Psoas muscle (tissue), 8 donors: ENCODE data around the gene SGSM1. TPM values are rescaled to one million over a fixed set of nuclear protein-coding genes. Genes with fewer than 3 reads are reported as not detected.

Experiments used
- ATAC-seq, 4 donors: fragments of 200-7000 bp; cut with Tn5 transposase; one replicate each; pipeline ENCODE4 v1.9.1; 2020; ENCODE audit warnings: moderate library complexity in 3 of 4, mild to moderate bottlenecking in 2 of 4
- DNase-seq, 2 donors: peaks; one replicate each; pipeline ENCODE4 v3.0.0-alpha.2; 2020
- H3K27ac ChIP-seq: fragments of 200-600 bp; one replicate; pipeline ENCODE4 v1.8.0; 2022
- H3K27me3 ChIP-seq, 3 donors: fragments of 200-600 bp in 1 of 3; one replicate each; pipeline versions ENCODE4 v1.6.1 to v1.8.0; 2013 to 2022; ENCODE audit warnings: low read length in 2 of 3, mild to moderate bottlenecking in 2 of 3, moderate library complexity in 1 of 3; ENCODE audit not compliant: insufficient read depth in 3 of 3
- H3K36me3 ChIP-seq, 2 donors: fragments of 200-600 bp in 1 of 2; one replicate each; pipeline versions ENCODE4 v1.6.1 to v1.8.0; 2013 to 2022; ENCODE audit warnings: low read depth in 1 of 2, mild to moderate bottlenecking in 1 of 2, moderate library complexity in 1 of 2; ENCODE audit not compliant: insufficient read depth in 1 of 2
- H3K4me1 ChIP-seq: fragments of 200-600 bp; one replicate; pipeline ENCODE4 v1.8.0; 2022
- H3K4me3 ChIP-seq: fragments of 200-600 bp; one replicate; pipeline ENCODE4 v1.8.0; 2022; ENCODE audit warnings: mild to moderate bottlenecking
- H3K9me3 ChIP-seq: fragments of 200-600 bp; one replicate; pipeline ENCODE4 v1.8.0; 2022
- WGBS, 3 donors: extraction: QIAGEN DNeasy Blood & Tissue Kit; methylation state at CpG; one replicate each; pipeline versions ENCODE4 v1.1.6 to v1.1.7; 2013; 5-methylcytosine and 5-hydroxymethylcytosine counted together
- intact Hi-C, 2 donors: fragments of 100-400 bp; cut with DNase I; formaldehyde crosslinking; loops; one replicate each; pipeline versions ENCODE4 v1.11.0 to v1.14.2; 2022
- polyA plus RNA-seq, 3 donors: library from polyadenylated mRNA; stranded (reverse); fragments of 200-250 nt; gene quantifications; one replicate each; pipeline ENCODE4 v1.2.3, GENCODE V29; 2013
- total RNA-seq, 4 donors: library from RNA; stranded (reverse); fragmentation: NEBNext Ultra II Directional in 2 of 4; extraction: Animal tissue kit (Norgen Biotek cat#: 25700) in 2 of 4; gene quantifications; one replicate each; pipeline versions ENCODE4 v1.2.1 to v1.2.4, GENCODE V29; 2021 to 2023
- TF ChIP-seq, protein P1 (sequence below): fragments of 200-600 bp; IDR thresholded peaks from one replicate; pipeline ENCODE4 v1.8.0; 2022; ENCODE audit warnings: antibody characterized with exemption
- donor health status: healthy with polysubstance abuse.
- donor health status: DM: no; HTN: no; CAD: no; lungs with moderate emphysema.
- donor health status: Bipolar disorder and iron deficiency.
- donor health status: healthy.
- donor health status: DM: yes; HTN: yes; CAD: no.
- donor health status: DM: no; HTN: no; CAD: no.
- donor health status: DM: no; HTN: no; CAD: no.
- donor health status: DM: yes; HTN: yes; CAD: no.

SGSM1 gene
- total and polyA plus RNA-seq, 7 donors, result 0.03 to 0.98 (median 0.32) TPM

DNA sequence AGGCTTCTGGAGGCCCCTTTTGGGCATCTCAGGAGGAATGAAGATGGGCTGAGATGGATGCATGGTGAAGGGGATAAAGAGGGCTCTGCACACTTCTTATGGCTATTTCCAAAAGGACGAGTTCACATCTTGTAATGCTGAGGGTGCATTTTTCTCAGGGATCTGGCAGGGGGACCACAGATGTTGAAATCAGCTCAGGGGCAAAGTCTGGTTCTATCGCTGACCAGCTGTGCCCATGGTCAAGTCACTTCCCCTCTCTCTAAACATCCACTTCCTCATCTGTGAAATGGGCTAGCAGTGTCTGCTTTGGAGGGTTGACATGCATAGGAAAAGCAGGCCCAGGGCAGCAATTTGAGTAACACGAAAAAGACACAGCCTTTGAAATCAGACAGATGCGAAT is 114.0 kb downstream of the SGSM1 start:
- Histone ChIP-seq H3K4me1 (no peaks in the 10 kb centered on the region), H3K36me3 (no peaks in the 10 kb centered on the region), H3K27me3 (no peaks in the 10 kb centered on the region), H3K9me3 (no peaks in the 10 kb centered on the region), H3K4me3 (no peak overlapping the region), H3K27ac (no peak overlapping the region)
- ATAC-seq (no peak), DNase-seq (no peak)
- intact Hi-C loops, result no loop called here
- TF ChIP-seq, protein P1, sequence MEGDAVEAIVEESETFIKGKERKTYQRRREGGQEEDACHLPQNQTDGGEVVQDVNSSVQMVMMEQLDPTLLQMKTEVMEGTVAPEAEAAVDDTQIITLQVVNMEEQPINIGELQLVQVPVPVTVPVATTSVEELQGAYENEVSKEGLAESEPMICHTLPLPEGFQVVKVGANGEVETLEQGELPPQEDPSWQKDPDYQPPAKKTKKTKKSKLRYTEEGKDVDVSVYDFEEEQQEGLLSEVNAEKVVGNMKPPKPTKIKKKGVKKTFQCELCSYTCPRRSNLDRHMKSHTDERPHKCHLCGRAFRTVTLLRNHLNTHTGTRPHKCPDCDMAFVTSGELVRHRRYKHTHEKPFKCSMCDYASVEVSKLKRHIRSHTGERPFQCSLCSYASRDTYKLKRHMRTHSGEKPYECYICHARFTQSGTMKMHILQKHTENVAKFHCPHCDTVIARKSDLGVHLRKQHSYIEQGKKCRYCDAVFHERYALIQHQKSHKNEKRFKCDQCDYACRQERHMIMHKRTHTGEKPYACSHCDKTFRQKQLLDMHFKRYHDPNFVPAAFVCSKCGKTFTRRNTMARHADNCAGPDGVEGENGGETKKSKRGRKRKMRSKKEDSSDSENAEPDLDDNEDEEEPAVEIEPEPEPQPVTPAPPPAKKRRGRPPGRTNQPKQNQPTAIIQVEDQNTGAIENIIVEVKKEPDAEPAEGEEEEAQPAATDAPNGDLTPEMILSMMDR, result no peak
- 80 to 90% (median 87%) methylated on average over 4 of the region's 4 CpGs for WGBS, 3 donors

DNA sequence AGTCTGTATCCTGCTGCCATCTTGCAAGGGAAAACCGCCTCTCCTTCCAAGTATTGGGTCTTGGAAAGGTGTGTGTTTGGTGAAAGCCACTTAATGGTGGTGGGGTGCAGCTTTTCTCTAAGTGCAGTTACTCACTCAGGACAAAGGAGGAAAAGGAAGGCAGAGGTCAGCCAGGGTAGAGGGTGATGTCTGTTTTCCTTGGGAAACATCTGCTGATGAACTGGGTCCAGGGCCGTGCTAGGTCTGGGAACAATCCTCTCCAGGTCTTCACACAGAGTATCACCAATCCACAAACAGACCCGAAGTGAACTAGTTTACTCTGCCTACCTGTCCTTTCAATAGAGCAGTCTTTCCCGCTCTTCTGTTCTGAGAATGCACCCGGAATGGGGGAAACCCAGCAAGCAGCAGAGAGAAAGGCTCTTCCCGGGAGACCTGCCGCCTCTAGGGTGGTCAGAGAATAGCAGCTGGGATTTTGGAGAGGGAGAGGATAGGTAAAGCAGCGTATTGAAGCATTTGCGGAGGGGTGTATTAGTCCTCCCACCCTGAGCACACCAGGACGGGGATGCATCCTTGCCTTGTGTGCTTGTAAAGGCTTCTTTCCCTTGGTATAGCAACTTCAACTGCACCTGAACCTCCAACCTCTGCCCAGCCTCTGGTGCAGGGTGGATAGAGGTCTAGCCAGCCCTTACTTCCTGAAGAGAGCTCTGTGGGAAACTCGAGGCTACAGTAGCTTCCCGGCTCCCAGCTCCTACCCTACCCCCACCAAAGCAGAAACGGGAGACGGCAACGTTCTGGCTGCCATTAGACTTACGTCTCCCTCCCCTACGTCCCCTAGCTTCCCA is 119.8 kb downstream of the SGSM1 start:
- Histone ChIP-seq H3K4me1 (no peaks in the 10 kb centered on the region), H3K36me3 (no peaks in the 10 kb centered on the region), H3K4me3 (no peak overlapping the region), H3K27ac (no peak overlapping the region), H3K9me3 (no peaks in the 10 kb centered on the region), H3K27me3 (peaks cover 0 to 3% (median 2%) of the 10 kb centered on the region in 3 donors)
- 40 to 43% (median 40%) methylated on average over 17 of the region's 17 CpGs for WGBS, 3 donors
- TF ChIP-seq, protein P1, result no peak
- intact Hi-C loops, result no loop called here
- ATAC-seq (no peak), DNase-seq (no peak)

- Histone ChIP-seq H3K9me3 (no peaks in the 10 kb centered on the region), H3K4me3 (no peak overlapping the region), H3K27me3 (peaks cover 0 to 3% (median 2%) of the 10 kb centered on the region in 3 donors), H3K36me3 (no peaks in the 10 kb centered on the region), H3K4me1 (no peaks in the 10 kb centered on the region), H3K27ac (no peak overlapping the region)
- ATAC-seq, result no peak
- intact Hi-C loops, result no loop called here
- 32 to 55% (median 46%) methylated on average over 3 of the region's 3 CpGs for WGBS, 3 donors
- TF ChIP-seq, protein P1, result no peak
- DNase-seq, result no peak
Observed at GRCh38 chr22:24926428-24926725, 120.4 kb downstream of the SGSM1 start.

GRCh38 chr22:24926849-24927579 is 121.0 kb downstream of the SGSM1 start:
- WGBS, 3 donors, result 96 to 97% (median 96%) methylated on average over 1 of the region's 1 CpG
- Histone ChIP-seq H3K27ac (no peak overlapping the region), H3K27me3 (peaks cover 0 to 3% (median 2%) of the 10 kb centered on the region in 3 donors), H3K36me3 (no peaks in the 10 kb centered on the region), H3K9me3 (no peaks in the 10 kb centered on the region), H3K4me3 (no peak overlapping the region), H3K4me1 (no peaks in the 10 kb centered on the region)
- intact Hi-C loops, result no loop called here
- TF ChIP-seq, protein P1, result no peak
- ATAC-seq, result no peak
- DNase-seq, result no peak
